IMR-90 (cell line): ENCODE results near the gene CAMTA1. TPM values are rescaled to one million over a fixed set of nuclear protein-coding genes. Genes with fewer than 3 reads are reported as not detected.

ENCODE experiments used
- ATAC-seq: fragments of 200-7000 bp; cut with Tn5 transposase; 2 replicates; pipeline ENCODE4 v1.9.1; 2020; ENCODE audit warnings: low read depth, mild to moderate bottlenecking, moderate library complexity
- Bru-seq: library from RNA; stranded (reverse); fragments of 400-500 nt; gene quantifications from one replicate; lab custom pipeline; 2021; lab: Mats Ljungman, UMichigan
- BruChase-seq, 2 experiments: library from RNA; stranded (reverse); fragments of 400-500 nt; gene quantifications; one replicate each; lab custom pipeline; 2021; lab: Mats Ljungman, UMichigan
- BruUV-seq: library from RNA; stranded (reverse); fragments of 400-500 nt; replicated peaks from 2 replicates; lab custom pipeline; 2021; lab: Mats Ljungman, UMichigan
- CTCF ChIA-PET: fragments of 300-600 bp; formaldehyde crosslinking; extraction: SDS; loops from one replicate; lab custom pipeline; 2021; ENCODE audit warnings: antibody characterized with exemption; lab: Yijun Ruan, JAX
- POLR2A ChIA-PET: fragments of 300-600 bp; sonication (Branson Sonifier 250); formaldehyde crosslinking; loops from one replicate; lab custom pipeline; 2022; ENCODE audit warnings: antibody characterized with exemption; ENCODE audit not compliant: unreplicated experiment; lab: Charles Lee
- DNase-seq: peaks from one replicate; pipeline ENCODE4 v3.0.0; 2013
- H2AFZ ChIP-seq: replicated peaks from 2 replicates; pipeline ENCODE3; 2013; ENCODE audit warnings: low read length, mild to moderate bottlenecking; ENCODE audit not compliant: poor library complexity
- H2AK5ac ChIP-seq: 2 replicates; pipeline ENCODE4 v1.6.1; 2013; ENCODE audit warnings: low read depth, low read length, inconsistent platforms
- H2AK9ac ChIP-seq: replicated peaks from 2 replicates; pipeline ENCODE3; 2013; ENCODE audit warnings: mild to moderate bottlenecking, low read depth, low read length, moderate library complexity; ENCODE audit not compliant: poor library complexity
- H2BK120ac ChIP-seq: 2 replicates; pipeline ENCODE4 v1.6.1; 2013; ENCODE audit warnings: low read depth, low read length, inconsistent platforms
- H2BK15ac ChIP-seq: 3 replicates; pipeline ENCODE4 v1.6.1; 2013; ENCODE audit warnings: low read depth, low read length, inconsistent platforms
- H2BK20ac ChIP-seq: 2 replicates; pipeline ENCODE4 v1.6.1; 2013; ENCODE audit warnings: low read depth, mild to moderate bottlenecking, inconsistent platforms, low read length, moderate library complexity
- H2BK5ac ChIP-seq: 2 replicates; pipeline ENCODE4 v1.6.1; 2013; ENCODE audit warnings: mild to moderate bottlenecking, low read depth, low read length, inconsistent platforms; ENCODE audit not compliant: poor library complexity, severe bottlenecking
- H3K14ac ChIP-seq: replicated peaks from 2 replicates; pipeline ENCODE4 v1.6.1; 2013; ENCODE audit warnings: low read depth, low read length, inconsistent platforms
- H3K18ac ChIP-seq: 2 replicates; pipeline ENCODE4 v1.6.1; 2013; ENCODE audit warnings: low read depth, low read length, control low read depth
- H3K23ac ChIP-seq: 2 replicates; pipeline ENCODE4 v1.6.1; 2013; ENCODE audit warnings: low read depth, low read length, inconsistent platforms
- H3K27ac ChIP-seq: 2 replicates; pipeline ENCODE4 v1.5.1; 2013; ENCODE audit warnings: mild to moderate bottlenecking, control low read depth, low read length; ENCODE audit not compliant: insufficient read depth
- H3K27me3 ChIP-seq: 2 replicates; pipeline ENCODE4 v1.6.1; 2013; ENCODE audit warnings: low read length; ENCODE audit not compliant: control insufficient read depth, insufficient read depth
- H3K36me3 ChIP-seq: 2 replicates; pipeline ENCODE4 v1.6.1; 2013; ENCODE audit warnings: low read length, mixed read lengths; ENCODE audit not compliant: control insufficient read depth, insufficient read depth
- H3K4ac ChIP-seq: 2 replicates; pipeline ENCODE4 v1.6.1; 2013; ENCODE audit warnings: low read depth, low read length, inconsistent platforms
- H3K4me1 ChIP-seq: 2 replicates; pipeline ENCODE4 v1.6.1; 2013; ENCODE audit warnings: low read length, mixed read lengths; ENCODE audit not compliant: control insufficient read depth, insufficient read depth
- H3K4me2 ChIP-seq: 2 replicates; pipeline ENCODE4 v1.6.1; 2013; ENCODE audit warnings: low read depth, mild to moderate bottlenecking, control low read depth, low read length, moderate library complexity
- H3K4me3 ChIP-seq: 2 replicates; pipeline ENCODE4 v1.5.1; 2013; ENCODE audit warnings: low read depth, mild to moderate bottlenecking, control low read depth, low read length, moderate library complexity; ENCODE audit not compliant: insufficient read depth
- H3K56ac ChIP-seq: 2 replicates; pipeline ENCODE4 v1.6.1; 2013; ENCODE audit warnings: low read length, inconsistent platforms; ENCODE audit not compliant: insufficient read depth; ENCODE audit errors: extremely low read depth
- H3K79me1 ChIP-seq, 2 experiments: 2 replicates each; pipeline ENCODE4 v1.6.1; 2013; ENCODE audit warnings: low read length in 2 of 2, inconsistent platforms in 1 of 2, low read depth in 1 of 2
- H3K9ac ChIP-seq: 2 replicates; pipeline ENCODE4 v1.6.1; 2013; ENCODE audit warnings: low read depth, low read length, control low read depth
- H3K9me1 ChIP-seq: 2 replicates; pipeline ENCODE4 v1.6.1; 2013; ENCODE audit warnings: low read length, inconsistent platforms; ENCODE audit not compliant: insufficient read depth
- H3K9me3 ChIP-seq: 2 replicates; pipeline ENCODE4 v1.6.1; 2013; ENCODE audit warnings: low read length; ENCODE audit not compliant: control insufficient read depth, insufficient read depth
- H4K20me1 ChIP-seq: 2 replicates; pipeline ENCODE4 v1.6.1; 2013; ENCODE audit warnings: low read length, inconsistent platforms; ENCODE audit not compliant: insufficient read depth
- H4K5ac ChIP-seq: 2 replicates; pipeline ENCODE4 v1.6.1; 2013; ENCODE audit warnings: mild to moderate bottlenecking, low read depth, low read length, control low read depth
- H4K8ac ChIP-seq, 2 experiments: 2 replicates each; pipeline ENCODE4 v1.6.1; 2013; ENCODE audit warnings: low read depth in 2 of 2, low read length in 2 of 2, control low read depth in 1 of 2, inconsistent platforms in 1 of 2
- H4K91ac ChIP-seq: 2 replicates; pipeline ENCODE4 v1.6.1; 2013; ENCODE audit warnings: low read depth, low read length, inconsistent platforms; ENCODE audit not compliant: insufficient read depth
- POLR2A ChIP-seq: IDR thresholded peaks from 2 replicates; pipeline ENCODE4 v1.6.1; 2012; ENCODE audit warnings: mild to moderate bottlenecking, low read depth, low read length
- RAD21 ChIP-seq: IDR thresholded peaks from 2 replicates; pipeline ENCODE4 v1.6.1; 2012; ENCODE audit warnings: low read length, improper control_type of control experiment
- WGBS, 2 experiments: methylation state at CpG; one replicate each; pipeline versions ENCODE4 v1.1.5 to v1.1.7; 2013; ENCODE audit warnings: missing lambda C conversion rate in 2 of 2; ENCODE audit not compliant: insufficient read length in 1 of 2; ENCODE audit errors: extremely low coverage in 2 of 2; 5-methylcytosine and 5-hydroxymethylcytosine counted together
- dilution Hi-C: fragments of 300-500 bp; cut with HindIII; formaldehyde crosslinking; loops from one replicate; pipeline ENCODE4 v1.14.3; 2018; ENCODE audit warnings: low sequenced_read_pairs; ENCODE audit not compliant: unreplicated experiment
- in situ Hi-C: fragments of 300-500 bp; cut with MboI; formaldehyde crosslinking; loops from 3 replicates; pipeline ENCODE4 v1.14.3; 2019; ENCODE audit warnings: low sequenced_read_pairs, inconsistent platforms, mixed read lengths
- intact Hi-C: fragments of 100-400 bp; cut with micrococcal nuclease; formaldehyde crosslinking; loops from 2 replicates; pipeline ENCODE4 v1.10.0; 2022
- long read RNA-seq: library from polyadenylated mRNA; unstranded; transcript quantifications from one replicate; pipeline ENCODE4 v2.0.0, GENCODE V29; 2021; ENCODE audit not compliant: unreplicated experiment
- polyA plus RNA-seq, 3 experiments: library from polyadenylated mRNA; depleted of rRNA; stranded (reverse); fragments of >200 nt; gene quantifications; 2 replicates each; pipeline ENCODE4 v1.2.3, GENCODE V29; 2012; ENCODE audit warnings: low replicate concordance in 1 of 3
- total RNA-seq: library from RNA; depleted of rRNA; stranded (reverse); fragments of >200 nt; gene quantifications from 2 replicates; pipeline ENCODE4 v1.2.3, GENCODE V29; 2012; rRNA removed

Gene CAMTA1
- total RNA-seq = 35.5 and 65.3 TPM in 2 replicates
- 52.0 and 74.3 TPM in 2 replicates for polyA plus RNA-seq (2012; rRNA removed)
- polyA plus RNA-seq (2012; cell fraction: cytosol; rRNA removed) = 41.7 and 81.6 TPM in 2 replicates
- 8.2 and 38.2 TPM in 2 replicates for polyA plus RNA-seq (2012; cell fraction: nucleus; rRNA removed; ENCODE audit: low replicate concordance)
- percentile 54 among the genes with signal in this experiment for Bru-seq, nascent RNA
- BruChase-seq, experiment 1, labeled RNA remaining after a 6-hour chase = percentile 57 among the genes with signal in this experiment
- BruChase-seq, experiment 2, labeled RNA remaining after a 2-hour chase = percentile 56 among the genes with signal in this experiment
- long read RNA-seq, transcript CAMTA1-202 (5 exons, 431 nt) = minor isoform, 16 of 91 reads
- long read RNA-seq, transcript CAMTA1-208 (4 exons, 567 nt) = major isoform, 59 of 91 reads
- long read RNA-seq, transcript CAMTA1-209 (4 exons, 863 nt) = minor isoform, 5 of 91 reads
- long read RNA-seq, partial matches to known transcripts = 2 of 91 reads
- long read RNA-seq, other reads (novel, unspliced or antisense) = 5 of 91 reads

- Histone ChIP-seq H2AK5ac (peak within 1 kb of the TSS; percentile 87), H3K56ac (peak within 1 kb of the TSS; percentile 29), H3K14ac (peak within 1 kb of the TSS; percentile 54; the same call in 1 of the 2 replicates), H3K4ac (peak within 1 kb of the TSS; percentile 48), H3K4me2 (peak within 1 kb of the TSS; percentile 98), H3K36me3 (no peaks in the 10 kb centered on the region; the same call in 1 of the 2 replicates), H4K8ac (peak within 1 kb of the TSS in 1 of 2 experiments; percentile 40; a peak in 1 of 4 replicates), H4K20me1 (peaks cover 35% of the 10 kb centered on the region; the same call in 1 of the 2 replicates), H3K18ac (peak within 1 kb of the TSS; percentile 4; the same call in 1 of the 2 replicates), H3K9me1 (peaks cover 11% of the 10 kb centered on the region), H2BK20ac (no peak within 1 kb of the TSS), H2AK9ac (peak within 1 kb of the TSS; percentile 89), H3K27me3 (no peaks in the 10 kb centered on the region), H4K91ac (peak within 1 kb of the TSS; percentile 13; the same call in 1 of the 2 replicates), H3K4me1 (peaks cover 3% of the 10 kb centered on the region), H3K23ac (peak within 1 kb of the TSS; percentile 92), H3K4me3 (peak within 1 kb of the TSS; percentile 71), H2BK15ac (no peak within 1 kb of the TSS), H3K79me1 (peaks cover 29 to 46% of the 10 kb centered on the region in 2 experiments), H3K9me3 (no peaks in the 10 kb centered on the region), H3K27ac (peak within 1 kb of the TSS; percentile 86), H2AFZ (peak within 1 kb of the TSS; percentile 97), H3K9ac (peak within 1 kb of the TSS; percentile 89), H2BK120ac (0 out of 2 replicates have a peak within 1 kb of the TSS, but pooled peaks have one; percentile 9), H2BK5ac (peak within 1 kb of the TSS; percentile 53), H4K5ac (no peak within 1 kb of the TSS)
- CTCF ChIA-PET = interaction anchor here (1.0 to 1.5 kb wide), 2 partner anchors 16 to 66 kb away, joined by 3 to 5 read pairs; no protein-coding TSS in a partner anchor
- peak; percentile 10; the same call in 1 of the 2 replicates for TF ChIP-seq POLR2A
- no peak for TF ChIP-seq RAD21
- dilution Hi-C loops (no loop called here), intact Hi-C loops (no loop called here), in situ Hi-C loops (no loop called here)
- ATAC-seq (peak; percentile 84), DNase-seq (no peak)
- POLR2A ChIA-PET = no interaction called here
- WGBS, 2 experiments = 0% methylated on average over 2 of the region's 69 CpGs; no CpG with 5 or more reads in 1 of the 2 experiments
- no TSS peak for BruUV-seq
Measured at GRCh38 chr1:6785318-6785727, at the start of gene CAMTA1. Gene CAMTA1 (plus strand): TSS chr1:6785454. CDS start chr1:6785531, 77 bp downstream.
